Embryonic facial prominence (tissue), 1 donor: ENCODE measurements around the gene ZNF436.
"Not testable (repeated sequence)": the region's sequence is repeated elsewhere in the genome, so short reads cannot be mapped to it uniquely, and the experiment has no call there.

ENCODE experiments used
- DNase-seq: peaks from one replicate; pipeline ENCODE4 v3.0.0-alpha.2; 2016; ENCODE audit errors: extremely low spot score

Gene ZNF436

DNA sequence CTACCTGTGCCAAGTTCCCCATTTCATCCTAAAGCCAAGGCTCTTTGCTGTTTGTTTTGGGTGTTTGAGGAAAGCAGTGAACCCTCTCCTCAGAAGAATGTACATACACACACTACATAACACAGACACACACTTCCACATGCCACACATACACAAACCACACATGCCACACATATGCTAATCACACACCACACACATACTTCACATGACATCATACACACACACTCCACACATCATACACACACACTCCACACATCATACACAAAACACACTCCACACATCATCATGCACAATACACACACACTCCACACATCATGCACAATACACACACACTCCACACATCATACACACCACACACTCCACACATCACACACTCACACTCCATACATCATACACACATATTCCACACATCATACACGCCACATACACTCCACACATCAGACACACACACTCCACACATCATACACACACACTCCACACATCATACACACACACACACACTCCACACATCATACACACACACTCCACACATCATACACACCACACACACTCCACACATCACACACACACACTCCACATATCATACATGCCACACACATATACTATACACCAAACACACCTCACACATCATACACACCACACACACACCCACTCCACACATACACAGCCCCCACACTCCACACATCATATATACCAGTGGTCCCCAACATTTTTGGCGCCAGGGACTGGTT, 22.7 kb upstream of the ZNF436 start:
- DNase-seq = no peak

DNA sequence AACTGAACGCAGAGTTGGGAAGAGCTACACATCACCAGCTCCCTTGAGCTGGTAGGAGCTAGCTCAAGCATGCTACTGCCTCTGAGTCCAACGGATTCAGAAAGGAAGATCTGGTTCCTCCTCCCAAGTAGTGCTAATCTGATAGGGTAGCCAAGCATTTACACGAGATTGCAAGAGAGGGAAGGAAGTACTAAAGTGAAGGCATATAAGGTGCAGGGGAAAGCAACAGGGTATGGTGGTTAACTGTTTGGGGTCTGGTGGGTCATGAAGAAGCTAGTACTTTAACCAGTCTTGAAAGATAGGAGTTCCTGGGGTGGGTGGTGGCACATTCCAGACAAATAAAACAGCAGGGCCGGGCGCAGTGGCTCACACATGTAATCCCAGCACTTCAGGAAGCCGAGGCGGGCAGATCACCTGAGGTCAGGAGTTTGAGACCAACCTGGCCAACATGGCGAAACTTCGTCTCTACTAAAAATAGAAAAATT, 20.2 kb upstream of the ZNF436 start:
- DNase-seq = no peak

DNA sequence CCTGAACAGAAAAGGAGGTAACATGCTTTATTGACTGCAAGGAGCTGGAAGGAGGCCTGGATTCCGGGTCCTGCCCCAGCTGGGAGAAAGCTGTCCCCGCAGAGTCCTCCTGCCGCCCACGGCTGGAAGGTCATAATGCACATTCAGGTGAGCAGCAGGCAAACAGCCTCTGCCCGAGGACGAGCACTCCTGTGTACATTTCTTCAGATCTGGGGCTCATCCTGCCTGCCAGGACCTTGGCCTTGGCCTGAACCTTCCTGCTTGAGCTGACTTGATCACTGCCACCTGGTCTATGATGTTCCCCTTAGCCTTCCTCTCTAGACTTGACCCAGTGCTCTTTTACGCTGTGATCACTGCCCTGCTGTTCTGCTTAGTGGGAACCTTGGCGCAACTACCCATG, 17.9 kb upstream of the ZNF436 start:
- DNase-seq = no peak

DNA sequence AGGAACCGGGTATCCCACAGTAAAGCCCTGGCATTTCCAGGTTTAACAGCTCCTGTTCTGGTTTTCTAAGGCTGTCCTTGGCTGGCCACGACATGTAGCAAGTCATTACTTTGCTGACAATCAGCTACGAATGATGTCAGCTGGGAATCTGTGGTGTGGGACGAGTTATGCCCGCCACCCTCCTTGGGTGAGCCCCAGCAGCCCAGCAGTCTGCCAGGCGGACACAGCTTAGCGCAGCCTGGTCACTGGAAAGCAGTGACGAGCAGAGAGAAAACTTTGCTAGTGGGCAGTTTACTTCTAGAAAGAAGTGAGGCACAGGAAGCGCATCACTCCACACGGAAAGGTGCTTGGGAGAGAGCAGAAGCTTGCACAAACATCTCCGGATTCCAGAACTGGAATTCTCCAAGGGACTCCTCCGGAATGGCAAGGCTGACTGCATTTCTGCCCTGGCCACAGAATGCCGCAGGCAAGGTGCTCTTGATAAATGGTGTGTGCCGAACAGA, 15.5 kb upstream of the ZNF436 start:
- DNase-seq = no peak

DNA sequence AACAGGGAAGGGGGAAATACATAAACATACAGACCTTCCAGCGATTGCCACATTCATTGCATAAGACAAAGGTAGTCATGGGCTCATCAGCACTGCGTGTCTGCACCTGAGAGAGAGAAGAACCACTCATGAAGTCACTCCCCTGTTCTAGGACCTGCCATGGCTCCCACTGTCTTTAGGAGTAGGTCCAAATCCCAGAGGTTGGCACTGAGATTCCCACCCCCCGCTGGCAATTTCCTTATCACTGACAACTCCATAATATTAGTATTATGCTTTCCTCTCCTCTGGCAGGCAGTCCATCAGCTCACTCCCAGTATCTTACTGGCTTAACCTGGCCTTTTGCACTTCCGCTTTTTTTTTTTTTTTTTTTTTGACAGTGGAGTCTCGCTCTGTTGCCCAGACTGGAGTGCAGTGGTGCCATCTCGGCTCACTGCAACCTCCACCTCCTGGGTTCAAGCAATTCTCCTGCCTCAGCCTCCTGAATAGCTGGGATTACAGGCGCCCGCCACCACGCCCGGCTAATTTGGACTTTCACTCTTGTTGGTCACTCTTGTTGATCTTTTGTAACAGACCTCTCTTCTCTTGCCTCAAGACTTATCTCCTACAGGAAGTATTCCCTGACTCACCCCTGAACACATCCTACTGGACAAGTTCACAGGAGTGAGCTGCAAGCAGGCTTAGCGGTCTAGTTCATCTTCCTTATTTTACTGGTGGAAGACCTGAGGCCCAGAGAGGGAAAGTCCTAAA, 14.8 kb upstream of the ZNF436 start:
- no peak for DNase-seq

DNA sequence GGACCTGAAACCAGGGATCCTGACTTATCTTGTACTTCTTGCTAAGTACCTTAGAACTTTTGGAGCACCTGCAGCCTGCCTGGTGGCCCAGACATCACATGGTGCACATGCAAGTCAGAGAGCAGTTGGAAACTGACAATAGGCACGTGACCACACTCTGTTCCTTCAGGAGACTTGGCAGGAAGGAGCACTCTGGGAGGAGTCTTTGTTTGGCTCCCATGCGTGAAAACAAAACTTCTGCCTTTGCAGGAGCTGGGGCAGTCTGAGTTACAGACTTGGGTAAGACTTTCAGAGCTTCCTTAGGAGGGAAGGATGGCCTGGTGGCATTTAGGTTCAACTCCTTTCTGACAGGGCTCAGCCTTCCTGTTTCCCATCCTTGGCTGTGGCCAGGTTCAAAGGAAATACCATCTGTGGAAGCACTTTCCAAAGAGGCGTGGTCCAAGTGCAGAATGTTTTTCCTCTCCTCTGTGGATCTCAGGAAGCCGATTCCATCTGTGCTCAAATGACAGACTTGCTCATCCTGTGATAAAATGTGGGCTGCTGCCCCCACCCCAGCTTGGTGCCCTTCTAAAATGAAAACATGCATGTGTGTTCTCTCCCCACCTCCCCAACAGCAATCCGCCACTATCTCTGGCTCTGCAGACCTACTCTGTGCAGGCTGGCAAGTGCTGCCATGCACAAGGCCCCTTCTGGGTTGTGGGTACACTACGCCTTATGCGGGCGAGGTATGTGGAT, 14.1 kb upstream of the ZNF436 start:
- no peak for DNase-seq

DNA sequence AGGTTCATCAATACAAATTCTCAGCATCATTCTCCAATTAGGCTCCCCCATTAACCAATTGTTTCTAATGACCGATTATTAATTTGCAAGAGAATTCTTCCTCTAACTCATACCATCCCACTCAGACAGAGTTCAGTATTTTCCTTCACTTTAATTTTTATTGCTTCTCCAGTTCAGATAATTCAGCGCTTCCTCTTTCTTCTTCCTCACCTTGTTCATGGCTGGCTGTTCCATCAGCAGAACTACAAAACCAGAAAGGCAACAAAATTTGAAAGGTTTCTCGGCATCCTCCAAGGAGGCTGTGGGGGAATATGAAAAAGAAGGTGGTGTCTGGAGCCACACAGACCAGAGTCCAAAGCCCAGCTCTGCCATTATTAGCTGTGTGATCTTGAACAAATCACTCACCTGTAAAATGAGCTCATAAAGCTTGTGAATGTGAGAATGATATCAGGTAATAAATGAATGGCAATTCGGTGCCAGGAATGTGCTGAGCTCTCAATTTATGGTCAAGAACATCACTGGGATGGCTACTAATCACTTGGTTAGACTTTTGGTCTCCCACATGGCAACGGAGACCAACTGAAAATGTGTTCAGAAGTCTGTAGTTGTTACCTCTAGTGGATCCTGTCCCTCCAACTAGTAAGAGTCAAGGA, 11.7 kb upstream of the ZNF436 start:
- DNase-seq = no peak

DNA sequence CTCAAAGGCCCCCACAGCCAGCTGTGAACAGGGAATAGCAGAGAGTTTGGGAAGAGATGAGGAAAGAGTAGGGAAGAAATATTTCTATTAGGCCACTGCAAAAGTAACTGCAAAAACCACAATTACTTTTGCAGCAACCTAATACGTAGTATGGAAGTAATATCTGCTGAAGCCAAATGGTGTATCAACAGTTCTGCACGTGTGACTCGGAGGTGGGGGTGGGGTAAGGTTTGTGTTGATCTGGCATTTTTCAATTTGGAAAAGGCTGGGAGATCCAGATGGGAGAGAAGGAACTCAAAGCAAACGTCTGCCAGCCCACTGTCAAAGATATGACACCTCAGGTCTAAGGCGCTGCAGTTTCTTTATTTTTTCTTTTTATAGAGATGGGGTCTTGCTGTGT, 11.1 kb upstream of the ZNF436 start:
- no peak for DNase-seq

DNA sequence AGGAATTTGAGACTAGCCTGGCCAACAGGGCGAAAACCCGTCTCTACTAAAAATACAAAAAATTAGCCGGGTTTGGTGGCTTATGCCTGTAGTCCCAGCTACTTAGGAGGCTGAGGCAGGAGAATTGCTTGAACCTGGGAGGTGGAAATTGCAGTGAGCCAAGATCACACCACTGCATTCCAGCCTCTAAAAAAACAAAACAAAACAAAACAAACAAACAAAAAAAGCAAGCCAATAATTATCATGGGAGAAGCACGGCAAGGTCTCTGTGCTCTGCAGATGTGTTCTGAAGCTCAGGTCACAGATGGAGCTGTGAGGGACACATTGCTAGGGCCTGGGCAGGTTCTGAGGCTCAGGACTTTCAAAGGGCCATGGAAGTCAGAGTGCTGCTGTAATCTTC, 10.6 kb upstream of the ZNF436 start:
- DNase-seq = not testable (repeated sequence)

DNA sequence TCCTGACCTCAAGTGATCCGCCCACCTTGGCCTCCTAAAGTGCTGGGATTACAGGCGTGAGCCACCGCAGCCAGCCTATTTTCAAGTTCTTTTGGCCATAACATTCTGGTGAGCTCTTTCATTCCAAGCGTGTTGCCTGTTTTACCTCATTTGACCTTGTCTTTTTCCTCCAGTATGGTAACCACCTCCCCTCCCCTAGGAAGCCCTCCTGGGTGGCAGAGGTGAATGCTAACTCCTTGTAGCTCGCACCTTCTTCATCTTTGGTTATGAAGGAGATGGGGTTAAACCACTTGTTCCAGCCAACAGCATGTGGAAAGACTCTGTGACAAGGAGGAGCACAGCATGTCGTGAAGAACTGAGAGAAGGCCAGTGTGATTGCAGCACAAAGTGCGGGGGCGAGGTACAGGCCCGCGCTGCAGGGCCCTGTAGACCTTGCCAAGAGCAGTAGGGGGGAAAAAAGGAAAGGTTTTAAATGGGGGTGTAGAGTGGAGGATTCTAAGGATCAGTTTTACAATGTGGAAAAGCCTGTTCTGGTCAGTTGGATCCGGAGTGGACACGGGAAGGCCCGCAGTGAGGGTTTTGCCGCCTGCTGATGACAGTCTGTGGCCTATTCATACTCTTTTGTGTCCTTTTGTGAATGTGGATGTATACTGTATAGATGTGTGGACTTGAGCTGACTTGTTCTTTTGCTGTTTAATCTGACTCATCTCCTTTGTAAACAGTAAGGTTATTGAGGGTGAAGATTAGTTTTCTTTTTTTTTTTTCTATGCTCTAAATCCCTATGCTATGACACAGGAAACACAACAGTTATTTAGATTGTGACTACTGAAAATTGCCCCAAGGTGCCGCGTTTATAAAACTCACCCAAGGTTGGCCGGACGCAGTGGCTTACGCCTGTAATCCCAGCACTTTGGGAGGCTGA, 7.5 kb upstream of the ZNF436 start:
- no peak for DNase-seq

DNA sequence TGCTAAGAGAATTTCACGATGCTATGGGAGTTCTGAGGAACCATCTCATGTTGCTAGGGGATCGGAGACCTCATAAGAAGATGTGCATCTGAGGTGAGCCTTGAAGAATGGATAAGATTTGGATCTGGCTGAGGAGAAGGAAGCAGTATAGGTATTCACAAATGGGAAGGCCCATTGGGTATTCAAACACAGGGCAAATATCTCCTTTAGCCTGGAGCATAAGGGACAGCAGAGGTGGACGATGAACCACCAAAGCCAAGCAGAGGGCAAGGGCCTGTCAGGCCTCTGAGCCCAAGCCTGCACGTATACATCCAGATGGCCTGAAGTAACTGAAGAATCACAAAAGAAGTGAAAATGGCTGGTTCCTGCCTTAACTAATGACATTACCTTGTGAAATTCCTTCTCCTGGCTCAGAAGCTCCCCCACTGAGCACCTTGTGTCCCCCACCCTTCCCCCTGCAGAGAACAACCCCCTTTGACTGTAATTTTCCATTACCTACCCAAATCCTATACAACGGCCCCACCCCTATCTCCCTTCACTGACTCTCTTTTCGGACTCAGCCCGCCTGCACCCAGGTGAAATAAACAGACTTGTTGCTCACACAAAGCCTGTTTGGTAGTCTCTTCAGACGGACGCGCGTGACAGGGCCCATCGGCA, 4.6 kb upstream of the ZNF436 start:
- DNase-seq = not testable (repeated sequence)

DNA sequence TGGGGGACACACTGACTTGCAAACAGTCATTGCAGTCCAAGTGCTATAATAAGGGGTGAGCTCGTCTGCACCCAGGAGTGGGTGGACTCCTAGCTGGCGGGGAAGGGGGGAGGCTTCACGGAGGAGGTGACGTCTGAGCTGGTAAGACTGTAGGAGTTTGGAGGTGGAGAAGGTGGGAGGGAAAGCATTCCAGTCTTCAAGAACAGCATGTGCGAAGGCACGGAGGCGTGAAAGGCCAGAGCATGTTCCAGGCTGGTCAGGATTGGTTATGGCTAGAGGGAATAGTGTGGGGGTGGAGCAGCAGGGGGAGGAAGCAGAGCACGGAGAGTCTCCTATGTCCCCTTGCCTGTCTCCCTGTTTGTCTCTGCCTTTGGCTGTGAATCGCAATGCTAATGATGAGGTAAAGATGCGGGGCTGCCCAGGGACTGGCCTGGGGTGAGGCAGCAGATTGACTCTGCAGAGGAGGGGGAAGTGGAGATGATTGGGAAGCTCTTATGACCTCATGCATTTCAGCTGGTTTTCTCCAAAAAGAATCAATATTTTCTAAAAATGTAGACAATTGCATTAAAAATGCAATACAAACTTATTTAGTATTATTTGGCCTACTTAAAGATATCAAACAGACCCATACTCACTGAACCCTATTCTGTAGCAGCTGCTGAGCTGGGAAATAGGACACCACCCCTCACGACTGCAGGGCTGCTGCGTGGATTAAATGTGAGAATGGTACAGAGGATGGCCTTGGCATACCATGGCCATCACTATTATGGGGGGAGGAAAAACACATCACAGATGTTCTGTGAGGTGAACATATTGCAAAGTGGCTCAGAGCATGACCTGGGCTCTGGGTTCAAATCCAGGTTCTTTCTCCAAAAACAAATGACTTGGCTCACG, 2.6 kb upstream of the ZNF436 start:
- no peak for DNase-seq

DNA sequence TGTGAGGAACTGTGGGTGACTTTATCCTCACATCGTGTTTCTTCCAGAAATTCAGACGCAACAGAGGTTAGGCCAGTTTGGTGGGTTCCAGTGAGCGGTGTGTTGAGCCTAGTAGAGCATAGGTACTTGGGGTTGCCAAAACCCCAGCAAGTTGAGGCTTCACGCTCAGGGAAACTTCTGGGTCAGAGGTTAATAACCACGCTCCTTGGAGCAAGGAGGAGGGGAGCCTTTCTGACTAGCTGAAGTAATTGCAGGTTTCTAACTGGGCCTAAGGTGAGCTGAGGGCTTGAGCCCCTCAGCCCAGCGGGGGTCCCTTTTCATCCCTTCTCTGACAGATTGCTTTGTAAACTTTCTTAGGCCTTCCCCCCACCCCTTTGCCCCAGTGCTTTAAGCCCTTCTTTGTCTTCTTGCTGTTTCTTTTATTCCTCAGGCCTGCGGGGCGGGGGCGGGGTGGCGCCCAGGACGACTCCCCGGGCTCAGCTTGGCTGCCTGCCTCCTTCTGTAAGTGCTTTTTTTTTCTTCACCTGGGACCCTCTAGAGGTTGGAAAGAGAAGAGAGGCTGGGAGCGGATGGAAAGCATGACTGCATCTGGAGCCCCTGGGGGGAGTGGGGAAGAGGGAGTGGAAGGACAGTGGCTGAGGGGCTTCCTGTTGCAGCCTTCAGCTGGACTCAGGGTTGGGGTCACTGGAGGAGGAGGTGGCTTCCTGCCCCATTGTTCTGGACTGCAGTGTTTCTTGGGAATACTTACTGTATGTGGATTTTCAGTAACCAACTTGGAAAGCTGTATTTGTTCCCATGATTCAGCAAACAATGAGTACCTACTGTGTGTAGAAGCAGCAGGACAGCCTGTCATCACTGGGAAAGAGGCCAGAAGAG, 1.3 kb upstream of the ZNF436 start:
- peak; percentile 33 for DNase-seq

DNA sequence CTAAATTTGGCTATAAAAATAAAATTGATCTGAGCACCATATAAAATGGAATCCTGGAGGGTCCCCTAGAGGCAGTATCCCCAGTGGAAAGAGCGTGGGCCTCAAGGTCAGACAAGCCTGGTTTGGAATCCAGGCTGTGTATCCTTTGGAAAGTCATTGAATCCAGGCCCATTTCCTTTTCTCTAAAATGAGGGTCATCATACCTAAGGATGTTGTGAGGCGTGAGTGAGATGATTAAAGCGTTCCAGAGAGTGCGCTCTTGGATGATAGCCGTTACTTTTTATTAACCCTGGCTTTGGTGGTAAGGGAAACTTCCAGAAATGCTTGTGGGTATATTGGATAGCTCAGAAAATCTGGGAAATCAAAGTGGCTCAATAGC, 683 bp upstream of the ZNF436 start:
- no peak for DNase-seq

DNA sequence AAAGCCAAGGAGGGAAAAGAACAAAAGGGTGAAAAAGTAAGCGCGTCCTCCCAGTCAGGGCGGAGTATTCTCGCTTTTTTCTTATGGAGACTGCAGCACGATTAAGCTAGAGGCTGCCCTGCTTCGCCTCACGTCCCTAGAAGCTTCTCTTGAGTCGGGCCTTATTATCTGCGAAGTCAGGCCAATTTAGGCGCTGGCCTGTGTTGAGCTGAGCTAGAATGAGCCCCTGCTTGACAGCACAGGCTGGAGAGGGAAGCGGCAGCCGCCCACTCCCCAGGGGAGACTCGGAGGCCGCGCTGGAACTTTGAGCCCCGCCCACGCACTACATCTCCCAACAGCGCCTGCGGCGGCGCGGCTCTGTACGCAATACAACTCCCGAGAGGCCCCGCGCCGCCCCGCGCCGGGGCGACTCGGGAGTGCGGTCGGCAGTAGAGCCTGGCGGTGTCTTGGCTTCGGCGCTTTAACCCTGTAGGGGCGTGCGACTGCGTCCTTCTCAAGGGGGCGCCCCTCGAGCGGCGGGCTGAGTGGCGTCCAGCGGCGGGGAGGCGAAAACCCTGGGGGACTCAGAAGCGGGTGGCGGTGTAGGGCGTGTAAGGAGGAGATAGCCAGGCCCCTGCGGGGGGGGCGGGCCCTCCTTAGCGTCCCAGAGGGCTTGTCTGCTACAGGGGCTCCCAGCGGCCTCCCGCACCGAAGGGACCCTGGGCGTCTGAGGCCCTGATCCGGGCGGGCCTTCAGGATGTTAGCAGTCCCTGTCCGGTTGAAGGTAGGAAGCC, 888 bp downstream of the ZNF436 start:
- DNase-seq = peak; percentile 86

DNA sequence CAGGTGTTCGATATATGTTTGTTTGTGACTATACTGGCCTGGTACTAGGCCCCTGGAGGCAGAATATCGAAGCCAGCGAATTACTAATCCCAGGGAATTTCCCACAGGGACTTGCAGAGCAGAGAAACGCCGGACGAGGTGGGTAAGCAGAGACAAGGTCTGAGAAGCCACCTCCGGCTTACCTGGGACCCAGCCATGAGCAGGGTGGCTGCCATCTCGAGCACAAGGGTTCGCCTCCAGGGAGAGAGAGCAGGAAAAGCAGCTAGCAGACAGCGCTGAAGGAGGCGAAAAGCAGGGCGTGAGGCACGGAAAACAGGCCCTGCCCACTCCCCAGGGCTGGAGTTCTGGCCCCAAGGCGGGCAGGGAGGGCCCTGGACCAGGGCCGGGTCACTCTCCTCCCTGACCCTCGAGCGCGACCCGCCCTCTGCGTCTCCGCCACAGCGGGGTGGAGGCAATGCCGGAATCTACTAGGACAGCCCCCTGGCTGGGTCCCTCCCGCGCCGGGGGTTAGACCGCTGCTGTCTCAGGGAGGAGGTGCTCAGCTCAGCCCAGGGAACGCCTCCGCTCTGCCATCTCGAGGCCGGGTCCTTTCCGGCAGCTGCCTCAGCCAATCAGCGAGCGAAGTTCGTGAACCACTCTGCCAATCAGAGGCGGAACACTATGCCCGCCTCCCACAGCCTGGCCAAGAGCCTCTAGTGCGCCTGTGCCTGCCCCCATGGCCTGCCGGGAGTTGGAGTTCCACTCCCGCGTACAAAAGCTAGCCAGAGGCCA, 1.7 kb downstream of the ZNF436 start:
- peak; percentile 97 for DNase-seq

DNA sequence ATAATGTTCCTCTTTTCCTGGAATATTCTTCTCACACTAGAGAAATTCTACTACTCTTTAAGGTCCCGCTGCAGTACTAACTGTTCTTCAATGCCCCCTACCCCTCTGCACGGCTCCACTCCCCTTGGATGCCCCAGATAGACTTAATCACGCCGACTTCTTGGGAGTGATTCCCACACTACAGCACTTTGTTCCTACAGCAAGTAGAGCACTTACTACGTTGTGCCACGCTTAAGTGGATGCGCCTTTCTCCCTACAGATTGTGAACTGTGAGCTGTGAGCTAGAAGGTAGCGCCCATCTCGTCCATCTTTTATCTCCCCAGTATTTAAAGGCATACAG, 2.2 kb downstream of the ZNF436 start:
- no peak for DNase-seq
